22Rv1 (cell line): ENCODE data around the gene QKI.

Experiments
- ZFX ChIP-seq: fragments of 450-650 bp; IDR thresholded peaks from 2 replicates; pipeline ENCODE4 v1.6.1; 2017; ENCODE audit warnings: antibody characterized with exemption, borderline replicate concordance
- TF ChIP-seq, protein P1 (sequence below): fragments of 450-650 bp; IDR thresholded peaks from 2 replicates; pipeline ENCODE4 v1.5.1; 2017; ENCODE audit warnings: mild to moderate bottlenecking

DNA sequence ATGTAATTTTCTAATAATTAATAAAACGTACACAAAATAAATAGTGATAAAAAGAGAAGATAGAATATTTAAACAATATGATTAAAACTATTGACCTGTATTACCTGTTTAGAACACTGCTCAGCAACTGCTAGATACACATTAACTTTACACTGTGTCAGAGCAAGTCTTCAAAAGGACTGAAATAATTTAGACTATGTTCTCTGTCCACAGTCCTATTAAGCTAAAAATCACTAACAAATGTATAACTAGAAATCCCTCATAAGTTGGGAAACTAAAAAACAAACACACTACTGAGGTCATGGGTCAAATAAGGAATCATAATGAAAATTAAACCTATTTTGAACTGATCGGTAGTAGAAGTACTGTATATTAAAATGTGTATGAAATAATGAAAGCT is 181.7 kb downstream of the QKI start:
- TF ChIP-seq, protein P1, sequence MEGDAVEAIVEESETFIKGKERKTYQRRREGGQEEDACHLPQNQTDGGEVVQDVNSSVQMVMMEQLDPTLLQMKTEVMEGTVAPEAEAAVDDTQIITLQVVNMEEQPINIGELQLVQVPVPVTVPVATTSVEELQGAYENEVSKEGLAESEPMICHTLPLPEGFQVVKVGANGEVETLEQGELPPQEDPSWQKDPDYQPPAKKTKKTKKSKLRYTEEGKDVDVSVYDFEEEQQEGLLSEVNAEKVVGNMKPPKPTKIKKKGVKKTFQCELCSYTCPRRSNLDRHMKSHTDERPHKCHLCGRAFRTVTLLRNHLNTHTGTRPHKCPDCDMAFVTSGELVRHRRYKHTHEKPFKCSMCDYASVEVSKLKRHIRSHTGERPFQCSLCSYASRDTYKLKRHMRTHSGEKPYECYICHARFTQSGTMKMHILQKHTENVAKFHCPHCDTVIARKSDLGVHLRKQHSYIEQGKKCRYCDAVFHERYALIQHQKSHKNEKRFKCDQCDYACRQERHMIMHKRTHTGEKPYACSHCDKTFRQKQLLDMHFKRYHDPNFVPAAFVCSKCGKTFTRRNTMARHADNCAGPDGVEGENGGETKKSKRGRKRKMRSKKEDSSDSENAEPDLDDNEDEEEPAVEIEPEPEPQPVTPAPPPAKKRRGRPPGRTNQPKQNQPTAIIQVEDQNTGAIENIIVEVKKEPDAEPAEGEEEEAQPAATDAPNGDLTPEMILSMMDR: no peak
- no peak for TF ChIP-seq ZFX
